RWPE1 (cell line): Measurements from ENCODE around the gene ADAT2.

Experiments used
- CTCF ChIA-PET: fragments of 350-600 bp; sonication (Branson Sonifier 250); formaldehyde crosslinking; extraction: SDS; loops from one replicate; lab custom pipeline; 2021; lab: Yijun Ruan, JAX
- POLR2A ChIA-PET: fragments of 400-600 bp; formaldehyde crosslinking; extraction: SDS; loops from one replicate; lab custom pipeline; 2020; ENCODE audit warnings: antibody characterized with exemption; ENCODE audit not compliant: low non-redundant PET; lab: Yijun Ruan, JAX
- DNase-seq: peaks from one replicate; pipeline ENCODE4 v3.0.0; 2012; ENCODE audit warnings: low spot score
- H3K27ac ChIP-seq: fragments of 450-650 bp; 2 replicates; pipeline ENCODE4 v1.5.1; 2017
- TF ChIP-seq, protein P1 (sequence below): fragments of 450-650 bp; conservative IDR thresholded peaks from 2 replicates; pipeline ENCODE4 v1.5.1; 2017; ENCODE audit warnings: low read depth, mild to moderate bottlenecking

ADAT2 gene

DNA sequence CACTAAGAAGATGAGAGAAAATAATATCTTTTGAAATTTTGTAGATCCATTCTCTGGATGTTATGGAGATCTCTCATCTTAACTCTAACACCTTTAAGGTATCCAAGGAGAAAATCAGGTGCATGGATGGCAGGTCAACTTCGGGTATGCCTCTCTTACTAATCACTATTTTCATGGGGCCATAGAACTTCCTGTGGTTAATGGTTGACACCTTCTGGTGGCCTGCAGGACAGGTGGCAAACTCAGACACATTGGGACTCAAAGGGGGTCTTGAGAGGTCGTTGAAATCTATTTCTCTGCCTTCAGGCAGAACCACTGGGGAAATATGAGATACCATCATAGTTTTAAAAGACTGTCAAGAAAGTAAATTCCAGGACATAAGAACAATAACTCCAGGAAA lies 76.5 kb downstream of the ADAT2 start:
- CTCF ChIA-PET, result no interaction called here
- DNase-seq, result no peak
- POLR2A ChIA-PET, result no interaction called here
- TF ChIP-seq, protein P1, sequence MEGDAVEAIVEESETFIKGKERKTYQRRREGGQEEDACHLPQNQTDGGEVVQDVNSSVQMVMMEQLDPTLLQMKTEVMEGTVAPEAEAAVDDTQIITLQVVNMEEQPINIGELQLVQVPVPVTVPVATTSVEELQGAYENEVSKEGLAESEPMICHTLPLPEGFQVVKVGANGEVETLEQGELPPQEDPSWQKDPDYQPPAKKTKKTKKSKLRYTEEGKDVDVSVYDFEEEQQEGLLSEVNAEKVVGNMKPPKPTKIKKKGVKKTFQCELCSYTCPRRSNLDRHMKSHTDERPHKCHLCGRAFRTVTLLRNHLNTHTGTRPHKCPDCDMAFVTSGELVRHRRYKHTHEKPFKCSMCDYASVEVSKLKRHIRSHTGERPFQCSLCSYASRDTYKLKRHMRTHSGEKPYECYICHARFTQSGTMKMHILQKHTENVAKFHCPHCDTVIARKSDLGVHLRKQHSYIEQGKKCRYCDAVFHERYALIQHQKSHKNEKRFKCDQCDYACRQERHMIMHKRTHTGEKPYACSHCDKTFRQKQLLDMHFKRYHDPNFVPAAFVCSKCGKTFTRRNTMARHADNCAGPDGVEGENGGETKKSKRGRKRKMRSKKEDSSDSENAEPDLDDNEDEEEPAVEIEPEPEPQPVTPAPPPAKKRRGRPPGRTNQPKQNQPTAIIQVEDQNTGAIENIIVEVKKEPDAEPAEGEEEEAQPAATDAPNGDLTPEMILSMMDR, result no peak
- no peak overlapping the region for H3K27ac ChIP-seq
